Epithelial cell of esophagus (primary cell): ENCODE results near the gene ZNF214.

Source experiments
- DNase-seq: peaks from one replicate; pipeline ENCODE4 v3.0.0; 2010; ENCODE audit warnings: low read depth
- H3K4me3 ChIP-seq: 2 replicates; pipeline ENCODE4 v1.5.1; 2011; ENCODE audit warnings: mild to moderate bottlenecking, low read length, control low read depth
- CTCF ChIP-seq: IDR thresholded peaks from 2 replicates; pipeline ENCODE4 v1.5.1; 2011; ENCODE audit warnings: low read depth, mild to moderate bottlenecking, low read length, control low read depth, inconsistent platforms; ENCODE audit not compliant: insufficient read depth; ENCODE audit errors: missing control alignments

Gene ZNF214

GRCh38 chr11:7020183-7020917 is at the start of gene ZNF214, which contains the start of gene NLRP14:
TSS of gene ZNF214 (minus strand) at chr11:7020346. CDS start at chr11:7002835, 17,511 bp downstream.
TSS of gene NLRP14 (plus strand) at chr11:7020479. CDS start at chr11:7038587, 18,108 bp downstream.
- peak; percentile 89 for DNase-seq
- no peak for TF ChIP-seq CTCF
- peak within 1 kb of the TSS; percentile 59 for H3K4me3 ChIP-seq

- no peak for DNase-seq
- TF ChIP-seq CTCF, result no peak
- H3K4me3 ChIP-seq, result no peak overlapping the region
Observed at GRCh38 chr11:7062534-7062933, 42.4 kb upstream of the ZNF214 start.

GRCh38 chr11:7060868-7061267 is 40.7 kb upstream of the ZNF214 start:
- no peak for DNase-seq
- no peak for TF ChIP-seq CTCF
- H3K4me3 ChIP-seq, result no peak overlapping the region

GRCh38 chr11:7057641-7058040 is 37.5 kb upstream of the ZNF214 start:
- TF ChIP-seq CTCF, result no peak
- H3K4me3 ChIP-seq, result no peak overlapping the region
- DNase-seq, result no peak

- no peak for DNase-seq
- no peak for TF ChIP-seq CTCF
- no peak overlapping the region for H3K4me3 ChIP-seq
Observed at GRCh38 chr11:7056828-7057513, 36.8 kb upstream of the ZNF214 start.

GRCh38 chr11:7050191-7050590 is 30.0 kb upstream of the ZNF214 start:
- DNase-seq, result no peak
- no peak overlapping the region for H3K4me3 ChIP-seq
- no peak for TF ChIP-seq CTCF
